ENCODE data around the gene CD8B2. TPM values are rescaled to one million over a fixed set of nuclear protein-coding genes. Genes with fewer than 3 reads are reported as not detected.

Gene CD8B2
- polyA plus RNA-seq, 1 of the 3 experiments (the other 2 are of a cell fraction), result not detected

GRCh38 chr2:106562268-106563186, 75.4 kb downstream of the CD8B2 start:
- POLR2A ChIA-PET, result interaction anchor here (2.4 kb wide), 1 partner anchor 20 kb away, joined by 10 read pairs; no protein-coding TSS in a partner anchor
- 33% methylated on average over 9 of the region's 9 CpGs for WGBS (ENCODE audit: low lambda C conversion rate)
- no peak for DNase-seq

GRCh38 chr2:106563195-106563594, 76.0 kb downstream of the CD8B2 start:
- Histone ChIP-seq H3K27me3 (ENCODE audit: insufficient read depth) (no peaks in the 10 kb centered on the region), H3K4me1 (ENCODE audit: control insufficient read depth in 1 of 2, insufficient read depth in 2 of 2, low read depth in 1 of 2, low read length in 1 of 2) (peaks cover 0 to 30% of the 10 kb centered on the region in 2 experiments; a peak in 2 of 4 replicates), H4K20me1 (ENCODE audit: insufficient read depth) (no peaks in the 10 kb centered on the region), H3K9me2 (no peaks in the 10 kb centered on the region), H3K27ac (ENCODE audit: low read depth in 2 of 2, low read length in 1 of 2) (no peak overlapping the region; a peak in 1 of 4 replicates), H3K79me2 (ENCODE audit: insufficient read depth) (no peaks in the 10 kb centered on the region), H3K9ac (no peak overlapping the region), H3K9me3 (no peaks in the 10 kb centered on the region), H3F3A (replicated peaks; ENCODE audit: insufficient read depth) (no peaks in the 10 kb centered on the region), H3K4me3 (ENCODE audit: low read depth in 2 of 2, low read length in 1 of 2) (no peak overlapping the region), H2AFZ (ENCODE audit: low read depth) (no peak overlapping the region), H3K4me2 (no peak overlapping the region), H3K36me3 (replicated peaks in 1 of 2; ENCODE audit: control insufficient read depth in 1 of 2, insufficient read depth in 2 of 2, low read length in 1 of 2) (no peaks in the 10 kb centered on the region)
- TF ChIP-seq JUND (IDR thresholded peaks at IDR 0.05) (no peak), ZBTB33 (IDR thresholded peaks at IDR 0.05; ENCODE audit: borderline replicate concordance, low read depth) (no peak), MAX (IDR thresholded peaks at IDR 0.05; ENCODE audit: low read depth) (no peak), NFIC (IDR thresholded peaks at IDR 0.05; ENCODE audit: borderline replicate concordance) (no peak), SIN3A (IDR thresholded peaks at IDR 0.05; ENCODE audit: borderline replicate concordance, low read depth, low read length) (no peak), RFX5 (IDR thresholded peaks at IDR 0.05; ENCODE audit: low read length) (no peak), RAD21 (IDR thresholded peaks at IDR 0.05; ENCODE audit: low read length) (peak; percentile 85), YY1 (IDR thresholded peaks at IDR 0.05; ENCODE audit: low read depth) (no peak), RXRA (IDR thresholded peaks at IDR 0.05; ENCODE audit: borderline replicate concordance, low read depth) (no peak), SMC3 (IDR thresholded peaks at IDR 0.05; ENCODE audit: low read depth, low read length) (peak; percentile 76), CTCF (IDR thresholded peaks at IDR 0.05) (peak; percentile 32), PBX3 (IDR thresholded peaks at IDR 0.05) (no peak), TEAD4 (IDR thresholded peaks at IDR 0.05; ENCODE audit: borderline replicate concordance, insufficient read depth) (no peak)
- ChIA-PET CTCF (interaction anchor here (0.6 to 10.7 kb wide), 26 partner anchors 10 to 1631 kb away, joined by 3 to 294 read pairs (median 4); no protein-coding TSS in a partner anchor), POLR2A (interaction anchor here (0.7 to 2.4 kb wide), 2 partner anchors 17 to 19 kb away, joined by 5 to 10 read pairs; no protein-coding TSS in a partner anchor)
- DNase-seq, result peak; percentile 69
- WGBS (ENCODE audit: low lambda C conversion rate), result 63% methylated on average over 2 of the region's 2 CpGs

More at GRCh38 chr2:106562268-106563186, 75.4 kb downstream of the CD8B2 start:
- TF ChIP-seq RAD21 (IDR thresholded peaks at IDR 0.05; ENCODE audit: low read length) (peak; percentile 56), CTCF (IDR thresholded peaks at IDR 0.05) (no peak)
- Histone ChIP-seq H3K27ac (ENCODE audit: low read depth in 2 of 2, low read length in 1 of 2) (no peak overlapping the region; a peak in 1 of 4 replicates), H3K4me2 (no peak overlapping the region), H3K9me2 (no peaks in the 10 kb centered on the region), H3K4me1 (ENCODE audit: control insufficient read depth in 1 of 2, insufficient read depth in 2 of 2, low read depth in 1 of 2, low read length in 1 of 2) (peaks cover 0 to 30% of the 10 kb centered on the region in 2 experiments; a peak in 2 of 4 replicates), H2AFZ (ENCODE audit: low read depth) (no peak overlapping the region), H3K79me2 (ENCODE audit: insufficient read depth) (no peaks in the 10 kb centered on the region), H3K27me3 (ENCODE audit: insufficient read depth) (no peaks in the 10 kb centered on the region), H3K9me3 (no peaks in the 10 kb centered on the region), H3K4me3 (ENCODE audit: low read depth in 2 of 2, low read length in 1 of 2) (no peak overlapping the region), H4K20me1 (ENCODE audit: insufficient read depth) (no peaks in the 10 kb centered on the region), H3K36me3 (replicated peaks in 1 of 2; ENCODE audit: control insufficient read depth in 1 of 2, insufficient read depth in 2 of 2, low read length in 1 of 2) (no peaks in the 10 kb centered on the region), H3K9ac (no peak overlapping the region), H3F3A (replicated peaks; ENCODE audit: insufficient read depth) (no peaks in the 10 kb centered on the region)
- CTCF ChIA-PET, result interaction anchor here (0.5 to 10.7 kb wide), 27 partner anchors 10 to 1631 kb away, joined by 3 to 294 read pairs (median 4); no protein-coding TSS in a partner anchor

Data from SK-N-SH (cell line).